Measurements from ENCODE around the gene CELSR1.

- TF ChIP-seq CTCF (conservative IDR thresholded peaks at IDR 0.05; ENCODE audit: low read length) (no peak), EZH2phosphoT487 (IDR thresholded peaks at IDR 0.05; ENCODE audit: borderline replicate concordance, low read depth, low read length) (no peak)
Observed at GRCh38 chr22:46521994-46522393, 15.4 kb downstream of the CELSR1 start.

Data from OCI-LY7 (cell line).